Cardiac fibroblast (primary cell): ENCODE measurements around the gene C20orf204.
A peak's percentile ranks its signal among the peaks of the same experiment; 100 is the strongest.
"Not testable (repeated sequence)": the region's sequence is repeated elsewhere in the genome, so short reads cannot be mapped to it uniquely, and the experiment has no call there.

Experiments used
- DNase-seq, 2 donors: peaks; one replicate each; pipeline versions ENCODE4 v3.0.0 to v3.0.0-alpha.2; 2010; ENCODE audit warnings: low read depth in 2 of 2
- H3K4me3 ChIP-seq, 2 donors: replicated peaks in 1 of 2; 1 replicate in 1 of 2; 2 replicates in 1 of 2; pipeline ENCODE4 v1.5.1; 2011; ENCODE audit warnings: low read depth in 2 of 2, low read length in 2 of 2, mild to moderate bottlenecking in 2 of 2, moderate library complexity in 1 of 2
- TF ChIP-seq, protein P1 (sequence below): IDR thresholded peaks from one replicate; pipeline ENCODE4 v1.5.1; 2011; ENCODE audit warnings: low read depth, mild to moderate bottlenecking, low read length, inconsistent platforms

C20orf204 gene

DNA sequence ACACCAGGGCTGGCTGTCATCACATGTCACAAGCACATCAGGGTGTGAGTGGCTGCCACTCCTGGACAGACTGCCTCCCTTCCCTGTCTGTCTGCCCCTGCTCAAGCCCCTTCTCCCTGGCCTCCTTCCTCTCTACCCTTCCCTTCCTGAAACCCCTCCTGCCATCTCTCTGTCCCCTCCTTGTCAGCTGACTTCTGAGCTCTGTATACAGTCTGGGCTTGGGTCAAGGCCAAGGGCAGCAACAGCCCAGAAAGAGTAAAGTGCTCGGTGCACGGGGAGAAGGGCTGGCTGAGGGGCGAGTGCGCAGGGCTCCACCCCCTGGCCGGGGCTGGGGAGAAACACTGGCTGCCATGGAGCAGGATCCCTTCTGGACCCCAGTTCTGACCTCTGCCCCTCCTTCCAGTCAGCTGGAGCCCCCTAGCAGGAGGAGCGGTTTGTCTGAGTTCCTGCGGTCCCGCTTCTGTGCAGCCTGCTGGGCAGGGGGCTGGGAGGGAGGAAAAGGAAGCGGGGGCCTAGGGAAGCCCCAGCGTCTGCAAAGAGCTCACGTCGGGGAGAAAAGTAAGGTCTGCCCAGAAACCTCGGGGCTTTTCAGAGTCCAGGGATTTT, 46.2 kb downstream of the C20orf204 start:
- TF ChIP-seq, protein P1, sequence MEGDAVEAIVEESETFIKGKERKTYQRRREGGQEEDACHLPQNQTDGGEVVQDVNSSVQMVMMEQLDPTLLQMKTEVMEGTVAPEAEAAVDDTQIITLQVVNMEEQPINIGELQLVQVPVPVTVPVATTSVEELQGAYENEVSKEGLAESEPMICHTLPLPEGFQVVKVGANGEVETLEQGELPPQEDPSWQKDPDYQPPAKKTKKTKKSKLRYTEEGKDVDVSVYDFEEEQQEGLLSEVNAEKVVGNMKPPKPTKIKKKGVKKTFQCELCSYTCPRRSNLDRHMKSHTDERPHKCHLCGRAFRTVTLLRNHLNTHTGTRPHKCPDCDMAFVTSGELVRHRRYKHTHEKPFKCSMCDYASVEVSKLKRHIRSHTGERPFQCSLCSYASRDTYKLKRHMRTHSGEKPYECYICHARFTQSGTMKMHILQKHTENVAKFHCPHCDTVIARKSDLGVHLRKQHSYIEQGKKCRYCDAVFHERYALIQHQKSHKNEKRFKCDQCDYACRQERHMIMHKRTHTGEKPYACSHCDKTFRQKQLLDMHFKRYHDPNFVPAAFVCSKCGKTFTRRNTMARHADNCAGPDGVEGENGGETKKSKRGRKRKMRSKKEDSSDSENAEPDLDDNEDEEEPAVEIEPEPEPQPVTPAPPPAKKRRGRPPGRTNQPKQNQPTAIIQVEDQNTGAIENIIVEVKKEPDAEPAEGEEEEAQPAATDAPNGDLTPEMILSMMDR = no peak
- H3K4me3 ChIP-seq = no peak overlapping the region
- DNase-seq = no peak

DNA sequence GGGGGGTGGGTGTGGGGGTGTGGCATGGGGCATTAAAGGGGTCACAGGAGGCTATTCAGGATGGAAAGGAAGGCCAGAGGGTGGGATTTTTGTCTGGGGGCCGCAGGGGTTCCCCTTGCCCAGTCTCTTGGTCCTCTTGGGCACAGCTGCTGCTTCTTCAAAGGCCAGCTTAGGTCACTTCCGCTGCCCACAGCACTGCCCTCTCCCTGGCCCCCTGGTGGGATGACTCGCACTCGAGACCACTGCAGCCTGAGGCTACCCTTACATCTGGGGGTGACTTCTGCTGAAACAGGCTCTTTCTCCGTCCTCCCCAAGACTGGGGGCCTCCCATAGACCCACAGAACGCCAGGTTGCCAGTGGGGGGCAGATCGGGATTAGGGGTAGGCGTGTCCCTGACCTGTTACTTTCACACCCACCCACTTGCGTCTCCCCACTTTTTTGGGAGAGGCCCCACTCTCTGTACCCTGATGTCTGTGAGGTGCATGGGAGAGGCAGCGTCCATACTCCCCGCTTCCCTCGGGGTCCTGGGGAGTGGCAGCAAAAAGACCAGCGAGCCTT, 46.9 kb downstream of the C20orf204 start:
- TF ChIP-seq, protein P1 = no peak
- H3K4me3 ChIP-seq = peak overlapping the region in 1 of 2 donors; percentile 27
- DNase-seq = no peak

DNA sequence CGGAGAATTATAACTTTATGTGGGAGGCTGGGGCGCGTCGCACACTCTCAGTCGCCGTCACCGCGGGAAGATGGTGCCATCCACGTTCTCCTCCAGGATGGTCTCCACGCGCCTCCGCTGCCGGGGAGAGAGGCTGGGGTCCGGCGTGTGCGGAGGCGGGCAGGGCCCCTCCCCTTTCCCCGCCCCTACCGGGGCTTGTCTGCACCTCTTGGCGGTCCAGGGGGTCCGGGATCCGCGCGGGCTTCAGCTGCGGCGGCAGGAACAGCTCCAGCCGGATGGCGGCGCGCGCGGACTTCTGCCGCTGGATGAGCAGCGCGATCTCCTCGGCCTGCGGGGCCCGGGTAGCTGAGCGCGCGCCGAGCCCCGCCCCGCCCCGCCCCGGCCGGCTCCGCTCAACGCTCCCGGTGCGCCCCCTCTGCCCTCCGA, 47.4 kb downstream of the C20orf204 start:
- peak overlapping the region; percentile 27 to 41 for H3K4me3 ChIP-seq
- TF ChIP-seq, protein P1 = peak; percentile 51
- peak; percentile 70 to 79 for DNase-seq

DNA sequence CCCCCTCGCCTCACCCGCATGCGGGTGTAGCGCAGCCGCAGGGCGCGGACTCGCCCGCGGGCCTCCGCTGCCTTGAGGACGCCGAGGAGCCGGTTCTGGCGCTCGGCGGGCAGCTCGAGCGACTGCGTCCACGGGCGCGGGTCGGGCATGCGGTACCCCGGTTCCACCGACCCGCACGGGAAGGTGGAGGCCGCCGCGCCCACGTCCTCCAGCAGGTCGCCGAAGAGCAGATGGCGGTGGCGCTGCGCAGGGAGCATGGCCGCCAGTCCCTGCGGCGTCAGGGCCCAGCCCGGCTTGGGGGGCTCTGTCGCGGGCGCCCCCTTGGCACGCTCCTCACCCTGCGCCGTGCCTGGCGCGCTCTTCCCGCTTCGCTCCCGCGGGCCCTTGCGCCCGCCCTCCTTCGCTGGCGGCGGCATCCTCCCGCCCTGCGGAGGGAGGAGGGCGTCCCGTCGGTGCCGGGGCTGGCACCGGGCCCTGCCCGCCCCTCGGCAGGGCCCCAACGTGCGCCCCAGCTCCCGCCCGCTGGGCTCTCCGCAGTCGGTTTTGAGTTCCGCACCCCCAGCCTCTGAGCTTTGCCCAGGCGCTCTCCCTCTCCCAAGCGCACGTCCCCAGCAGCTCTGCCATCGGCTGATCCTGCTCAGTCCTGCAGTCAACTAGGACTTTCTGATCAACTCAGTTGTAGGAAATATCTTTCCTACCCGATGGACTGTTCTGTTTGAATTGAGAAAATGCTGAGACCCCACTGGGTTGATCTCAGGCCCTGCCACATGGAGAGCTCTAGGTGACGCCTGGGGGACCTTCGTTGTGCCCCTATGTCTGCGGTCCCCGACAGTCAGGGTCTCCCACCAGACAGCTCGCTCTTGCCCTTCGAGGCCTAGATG, 48.1 kb downstream of the C20orf204 start, which contains the start of gene LKAAEAR1:
Gene LKAAEAR1 (minus strand): TSS at position 595 of the 881 bp plus-strand sequence. CDS start 179 bp downstream, at position 416.
- no peak for DNase-seq
- H3K4me3 ChIP-seq = peak within 1 kb of the TSS; percentile 27 to 41
- TF ChIP-seq, protein P1 = no peak

DNA sequence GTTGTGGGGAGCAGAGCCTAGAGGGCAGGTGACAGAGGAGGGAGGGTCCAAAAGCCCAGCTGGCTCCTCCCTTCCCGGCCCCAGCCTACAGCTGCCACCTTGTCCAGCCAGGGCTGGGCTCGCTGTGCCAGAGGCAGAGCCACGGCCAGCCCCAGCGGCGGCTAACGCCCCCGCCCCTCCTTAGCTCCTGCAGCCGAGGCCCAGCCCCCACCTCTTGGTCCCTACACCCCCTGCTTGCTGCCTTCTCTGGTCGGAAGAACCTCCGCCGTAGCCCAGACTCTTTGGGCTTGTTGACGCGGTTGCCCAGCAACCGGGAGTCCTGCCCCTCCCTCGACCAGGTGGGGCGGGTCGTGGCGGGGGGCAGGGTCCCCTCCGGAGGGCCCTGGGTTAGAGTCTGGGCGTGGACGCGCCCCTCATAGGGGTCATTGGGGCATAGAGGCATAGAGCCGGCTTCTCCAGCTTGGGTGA, 48.7 kb downstream of the C20orf204 start:
- H3K4me3 ChIP-seq = no peak overlapping the region
- no peak for DNase-seq
- TF ChIP-seq, protein P1 = no peak

DNA sequence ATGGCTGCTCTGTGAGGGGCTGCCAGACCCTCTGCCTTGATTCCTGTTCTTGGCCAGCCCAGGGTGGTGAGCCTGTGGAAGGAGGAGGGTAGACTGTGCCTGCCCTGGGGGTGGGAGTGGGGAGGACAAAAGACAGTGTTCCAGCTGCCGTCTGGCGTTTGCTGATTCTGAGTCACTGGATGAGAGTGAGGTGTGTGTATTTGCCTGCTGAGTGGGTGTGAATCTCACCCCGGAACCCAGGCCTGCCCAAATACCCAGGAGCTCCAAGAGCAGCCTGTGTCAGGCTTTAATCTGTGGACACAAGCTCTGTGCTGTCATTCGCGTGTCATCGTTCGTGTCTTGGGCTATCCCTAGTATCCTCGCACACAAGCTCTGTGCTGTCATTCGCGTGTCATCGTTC, 50.8 kb downstream of the C20orf204 start:
- TF ChIP-seq, protein P1 = no peak
- DNase-seq = no peak
- H3K4me3 ChIP-seq = no peak overlapping the region

DNA sequence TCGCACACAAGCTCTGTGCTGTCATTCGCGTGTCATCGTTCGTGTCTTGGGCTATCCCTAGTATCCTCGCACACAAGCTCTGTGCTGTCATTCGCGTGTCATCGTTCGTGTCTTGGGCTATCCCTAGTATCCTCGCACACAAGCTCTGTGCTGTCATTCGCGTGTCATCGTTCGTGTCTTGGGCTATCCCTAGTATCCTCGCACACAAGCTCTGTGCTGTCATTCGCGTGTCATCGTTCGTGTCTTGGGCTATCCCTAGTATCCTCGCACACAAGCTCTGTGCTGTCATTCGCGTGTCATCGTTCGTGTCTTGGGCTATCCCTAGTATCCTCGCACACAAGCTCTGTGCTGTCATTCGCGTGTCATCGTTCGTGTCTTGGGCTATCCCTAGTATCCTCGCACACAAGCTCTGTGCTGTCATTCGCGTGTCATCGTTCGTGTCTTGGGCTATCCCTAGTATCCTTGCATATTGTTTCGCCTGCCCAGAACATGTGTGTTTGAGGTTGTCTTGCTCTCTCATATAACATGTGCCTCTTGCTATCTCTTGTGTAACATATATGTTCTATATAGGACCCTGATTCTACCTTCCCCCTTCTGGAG, 51.3 kb downstream of the C20orf204 start:
- not testable (repeated sequence) for DNase-seq, H3K4me3 ChIP-seq

DNA sequence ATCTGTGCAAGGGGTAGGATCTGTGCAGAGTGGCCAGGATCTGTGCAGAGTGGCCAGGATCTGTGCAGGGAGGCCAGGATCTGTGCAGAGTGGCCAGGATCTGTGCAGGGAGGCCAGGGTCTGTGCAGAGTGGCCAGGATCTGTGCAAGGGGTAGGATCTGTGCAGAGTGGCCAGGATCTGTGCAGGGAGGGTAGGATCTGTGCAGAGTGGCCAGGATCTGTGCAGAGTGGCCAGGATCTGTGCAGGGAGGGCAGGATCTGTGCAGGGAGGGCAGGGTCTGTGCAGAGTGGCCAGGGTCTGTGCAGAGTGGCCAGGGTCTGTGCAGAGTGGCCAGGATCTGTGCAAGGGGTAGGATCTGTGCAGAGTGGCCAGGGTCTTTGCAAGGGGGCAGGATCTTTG, 52.6 kb downstream of the C20orf204 start:
- not testable (repeated sequence) for DNase-seq, H3K4me3 ChIP-seq
